Measurements from ENCODE around the gene AP1G1. TPM values are rescaled to one million over a fixed set of nuclear protein-coding genes. Genes with fewer than 3 reads are reported as not detected.

AP1G1 gene
- total and polyA plus RNA-seq, 2 of the 8 experiments (the other 6 are each of a cell fraction or from before 2014, with no cell fraction given) = 43.9 to 68.4 TPM

DNA sequence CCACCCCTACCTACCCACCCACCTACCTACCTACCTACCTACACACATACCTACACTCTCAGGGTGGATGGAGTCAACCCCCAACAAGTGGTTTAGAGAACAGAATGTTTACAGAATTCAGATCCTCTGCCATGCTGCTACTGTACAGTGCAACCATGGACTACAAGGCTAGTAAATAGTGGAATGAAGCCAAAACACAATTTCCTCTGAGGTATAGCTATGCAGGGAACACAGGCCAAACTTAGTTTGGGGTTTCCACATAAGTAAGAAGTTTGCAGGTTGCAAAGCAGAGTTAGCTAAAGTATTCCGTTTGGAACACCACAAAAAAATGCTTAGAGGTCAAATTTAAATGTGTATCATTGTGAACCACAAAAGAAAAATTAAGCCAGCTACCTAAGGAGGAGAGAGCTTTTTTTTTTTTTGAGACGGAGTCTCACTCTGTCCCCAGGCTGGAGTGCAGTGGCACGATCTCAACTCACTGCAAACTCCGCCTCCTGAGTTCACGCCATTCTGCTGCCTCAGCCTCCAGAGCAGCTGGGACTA lies 2.7 kb upstream of the AP1G1 start:
- Histone ChIP-seq H2AK5ac (ENCODE audit: low read depth, low read length) (no peak overlapping the region), H3K79me2 (ENCODE audit: control insufficient read depth in 1 of 2, insufficient read depth in 2 of 2, low read length in 2 of 2) (peaks cover 7 to 22% of the 10 kb centered on the region in 2 experiments), H3K36me3 (ENCODE audit: control insufficient read depth in 2 of 4, insufficient read depth in 4 of 4, low read length in 3 of 4) (peaks cover 0 to 7% (median 0%) of the 10 kb centered on the region in 4 experiments; a peak in 1 of 8 replicates), H3K23ac (ENCODE audit: insufficient read length) (no peak overlapping the region), H3K27me3 (replicated peaks in 1 of 4; ENCODE audit: control insufficient read depth in 3 of 4, extremely low read depth in 1 of 4, insufficient read depth in 3 of 4, low read length in 3 of 4) (no peaks in the 10 kb centered on the region), H3K4me1 (replicated peaks in 1 of 4; ENCODE audit: control insufficient read depth in 3 of 4, insufficient read depth in 4 of 4, low read length in 3 of 4) (peaks cover 0 to 3% (median 0%) of the 10 kb centered on the region in 4 experiments; a peak in 2 of 7 replicates), H2BK120ac (replicated peaks; ENCODE audit: low read depth, low read length) (no peak overlapping the region), H3K18ac (ENCODE audit: extremely low read depth, low read length) (no peak overlapping the region), H2BK20ac (ENCODE audit: low read length) (no peak overlapping the region; the same call in 1 of the 2 replicates), H4K5ac (ENCODE audit: insufficient read length, low read depth, low read length) (no peak overlapping the region), H3K4me3 (ENCODE audit: extremely low read depth in 1 of 4, insufficient read depth in 2 of 4, low read depth in 3 of 4, low read length in 4 of 4) (no peak overlapping the region), H2BK5ac (ENCODE audit: low read depth, low read length) (no peak overlapping the region), H2BK15ac (ENCODE audit: low read length) (no peak overlapping the region), H3K56ac (replicated peaks; ENCODE audit: insufficient read length, low read depth, low read length) (no peak overlapping the region), H3K27ac (ENCODE audit: low read depth, low read length) (no peak overlapping the region), H3K4me2 (ENCODE audit: insufficient read depth in 1 of 2, low read depth in 2 of 2, low read length in 2 of 2) (no peak overlapping the region), H2BK12ac (ENCODE audit: low read depth, low read length) (peak overlapping the region; percentile 43; the same call in 1 of the 2 replicates), H3K23me2 (ENCODE audit: low read depth, low read length) (peaks cover 6% of the 10 kb centered on the region), H3K14ac (ENCODE audit: insufficient read length) (no peak overlapping the region), H3K79me1 (ENCODE audit: low read depth, low read length) (no peaks in the 10 kb centered on the region), H4K20me1 (replicated peaks in 1 of 2; ENCODE audit: control insufficient read depth in 1 of 2, insufficient read depth in 2 of 2, low read length in 2 of 2) (no peaks in the 10 kb centered on the region), H3K9ac (replicated peaks in 1 of 4; ENCODE audit: extremely low read depth in 1 of 4, low read depth in 3 of 4, low read length in 3 of 4) (no peak overlapping the region), H4K91ac (replicated peaks; ENCODE audit: insufficient read length, low read length) (no peak overlapping the region), H4K8ac (ENCODE audit: extremely low read depth, insufficient read depth, low read length) (no peak overlapping the region), H3K9me3 (ENCODE audit: insufficient read depth in 2 of 2, low read depth in 1 of 2, low read length in 1 of 2) (no peaks in the 10 kb centered on the region), H2AFZ (ENCODE audit: low read length) (no peak overlapping the region), H3K4ac (replicated peaks; ENCODE audit: insufficient read length, low read depth, low read length) (no peak overlapping the region)
- FAIRE-seq (no peak), DNase-seq (ENCODE audit: low read depth in 1 of 2, low spot score in 2 of 2) (no peak)
- ChIA-PET POLR2A (ENCODE audit: partially characterized antibody) (interaction anchor here (0.6 to 1.9 kb wide), 3 partner anchors 34 to 64 kb away, joined by 3 to 5 read pairs (median 4); partner anchors contain the start of gene ATXN1L), CTCF (ENCODE audit: partially characterized antibody) (interaction anchor here (1.2 kb wide), 1 partner anchor 71 kb away, joined by 3 read pairs; no protein-coding TSS in a partner anchor)
- WGBS, 2 experiments (ENCODE audit: extremely low coverage in 1 of 2, insufficient coverage in 1 of 2, insufficient read length in 1 of 2, insufficient replicate concordance in 2 of 2, low coverage in 1 of 2, low lambda C conversion rate in 2 of 2, missing lambda C conversion rate in 1 of 2) = 94% methylated on average over 5 of the region's 5 CpGs; no CpG with 5 or more reads in 1 of the 2 experiments
- TF ChIP-seq RFX5 (IDR thresholded peaks at IDR 0.05; ENCODE audit: borderline replicate concordance, low read depth, low read length) (no peak), POLR2AphosphoS5 (IDR thresholded peaks at IDR 0.05; ENCODE audit: low read depth, low read length) (no peak), CEBPB (IDR thresholded peaks at IDR 0.05; ENCODE audit: low read depth, low read length) (no peak), SP4 (IDR thresholded peaks at IDR 0.05; ENCODE audit: low read length) (no peak), CBX8 (IDR thresholded peaks at IDR 0.05; ENCODE audit: borderline replicate concordance, low read depth, low read length) (no peak), BRCA1 (IDR thresholded peaks at IDR 0.05; ENCODE audit: low read depth, low read length) (no peak), KDM1A (IDR thresholded peaks at IDR 0.05; ENCODE audit: borderline replicate concordance, low read length) (no peak), CHD1 (IDR thresholded peaks at IDR 0.05; ENCODE audit: low read depth, low read length) (no peak), SIRT6 (IDR thresholded peaks at IDR 0.05; ENCODE audit: low read length) (no peak), YY1 (IDR thresholded peaks at IDR 0.05; ENCODE audit: low read depth, low read length) (no peak), KDM4A (IDR thresholded peaks at IDR 0.05; ENCODE audit: low read depth, low read length, severe bottlenecking) (no peak), POU5F1 (IDR thresholded peaks at IDR 0.05; ENCODE audit: low read depth, low read length) (no peak), SIN3A (conservative IDR thresholded peaks at IDR 0.05 in 1 of 2, IDR thresholded peaks at IDR 0.05 in 1 of 2; ENCODE audit: low read depth in 1 of 2, low read length in 2 of 2) (no peak), CREB1 (IDR thresholded peaks at IDR 0.05) (no peak), BCL11A (IDR thresholded peaks at IDR 0.05; ENCODE audit: low read depth in 2 of 2, low read length in 2 of 2) (no peak)
